HepG2 (cell line): Measurements from ENCODE around the gene GPATCH11. TPM values are rescaled to one million over a fixed set of nuclear protein-coding genes. Genes with fewer than 3 reads are reported as not detected.
A peak's percentile ranks its signal among the peaks of the same experiment; 100 is the strongest.

Source experiments
- CCDC6 ChIP-seq: sonication (generic); formaldehyde crosslinking; IDR thresholded peaks from 2 replicates; pipeline ENCODE4 v1.8.1; 2022; ENCODE audit warnings: mild to moderate bottlenecking, missing genetic modification reagents, moderate library complexity
- CSRNP1 ChIP-seq: sonication (generic); formaldehyde crosslinking; IDR thresholded peaks from 2 replicates; pipeline ENCODE4 v1.8.1; 2023; ENCODE audit warnings: mild to moderate bottlenecking, missing genetic modification reagents
- GABPB1 ChIP-seq: IDR thresholded peaks from 2 replicates; pipeline ENCODE4 v1.6.1; 2016; ENCODE audit warnings: mild to moderate bottlenecking, missing genetic modification reagents, moderate library complexity, missing compliant biosample characterization
- GLI4 ChIP-seq: sonication (generic); formaldehyde crosslinking; IDR thresholded peaks from 2 replicates; pipeline ENCODE4 v1.5.1; 2020; ENCODE audit warnings: missing genetic modification reagents, mild to moderate bottlenecking, moderate library complexity, borderline replicate concordance
- HMGXB3 ChIP-seq: sonication (generic); formaldehyde crosslinking; IDR thresholded peaks from 2 replicates; pipeline ENCODE4 v1.4.0; 2020; ENCODE audit warnings: missing genetic modification reagents, borderline replicate concordance
- HNRNPL ChIP-seq: fragments of 200-400 bp; formaldehyde crosslinking; IDR thresholded peaks from 2 replicates; pipeline ENCODE4 v1.6.1; 2017; ENCODE audit warnings: mild to moderate bottlenecking, low read depth, low read length
- KAT7 ChIP-seq: IDR thresholded peaks from 2 replicates; pipeline ENCODE4 v1.6.1; 2018; ENCODE audit warnings: borderline replicate concordance, missing compliant biosample characterization
- LRRFIP1 ChIP-seq: sonication (generic); formaldehyde crosslinking; conservative IDR thresholded peaks from 2 replicates; pipeline ENCODE4 v1.4.0; 2020; ENCODE audit warnings: missing genetic modification reagents
- MXI1 ChIP-seq: IDR thresholded peaks from 3 replicates; pipeline ENCODE4 v1.6.1; 2012; ENCODE audit warnings: low read depth, low read length, inconsistent platforms, borderline replicate concordance
- PATZ1 ChIP-seq: sonication (generic); formaldehyde crosslinking; IDR thresholded peaks from 2 replicates; pipeline ENCODE4 v1.4.0; 2020; ENCODE audit warnings: missing genetic modification reagents
- RAD21 ChIP-seq: fragments of 450-650 bp; formaldehyde crosslinking; IDR thresholded peaks from 2 replicates; pipeline ENCODE4 v1.5.0; 2020; ENCODE audit warnings: mild to moderate bottlenecking
- TEAD2 ChIP-seq: sonication (generic); formaldehyde crosslinking; IDR thresholded peaks from 2 replicates; pipeline ENCODE4 v1.9.0; 2021; ENCODE audit warnings: missing genetic modification reagents
- ZNF280B ChIP-seq: sonication (generic); formaldehyde crosslinking; IDR thresholded peaks from 2 replicates; pipeline ENCODE4 v1.5.0; 2020; ENCODE audit warnings: missing genetic modification reagents, mild to moderate bottlenecking, borderline replicate concordance
- ZNF430 ChIP-seq: sonication (generic); formaldehyde crosslinking; IDR thresholded peaks from 2 replicates; pipeline ENCODE4 v1.9.0; 2021; ENCODE audit warnings: mild to moderate bottlenecking, missing genetic modification reagents
- ZNF543 ChIP-seq: sonication (generic); formaldehyde crosslinking; IDR thresholded peaks from 2 replicates; pipeline ENCODE4 v1.4.0; 2020; ENCODE audit warnings: mild to moderate bottlenecking, missing genetic modification reagents
- polyA plus RNA-seq, 8 experiments: library from polyadenylated mRNA; depleted of rRNA in 3 of 8; stranded (reverse) in 7 of 8; unstranded in 1 of 8; fragments of >200 nt; fragmentation: Illumina TruSeq in 4 of 8; extraction: Trizol in 4 of 8; gene quantifications; 2 replicates each; pipeline versions ENCODE4 v1.2.1 to v1.2.3, GENCODE V29; 2011 to 2016; ENCODE audit warnings: low read depth in 4 of 8, missing spikeins in 1 of 8, mixed read lengths in 1 of 8; ENCODE audit not compliant: insufficient read depth in 1 of 8
- total RNA-seq, 5 experiments: library from RNA; depleted of rRNA; stranded (reverse); fragments of >200 nt; fragmentation: Illumina TruSeq; extraction: Trizol; gene quantifications; 2 replicates each; pipeline ENCODE4 v1.2.3, GENCODE V29; 2016; ENCODE audit warnings: low read depth in 1 of 5

GPATCH11 gene
- total and polyA plus RNA-seq, 2 of the 13 experiments (the other 11 are each of a cell fraction or from before 2014, with no cell fraction given), result 3.8 to 8.7 TPM

GRCh38 chr2:37083873-37084794 lies at the start of gene GPATCH11, which contains the start of gene HEATR5B (continued):
- TF ChIP-seq ZNF543 (CRISPR knock-in tag), result peak; percentile 94
- no peak for TF ChIP-seq HNRNPL
- peak; percentile 53; the same call in 1 of the 2 replicates for TF ChIP-seq HMGXB3
- no peak for TF ChIP-seq LRRFIP1
- TF ChIP-seq KAT7 (CRISPR knock-in tag), result peak; percentile 78; the same call in 1 of the 2 replicates
- TF ChIP-seq ZNF280B, result 0 out of 2 replicates have a peak, but pooled peaks have one; percentile 64
- no peak for TF ChIP-seq CSRNP1 (CRISPR knock-in tag)
- peak; percentile 87; the same call in 1 of the 2 replicates for TF ChIP-seq GLI4 (CRISPR knock-in tag)
- TF ChIP-seq TEAD2, result no peak; the same call in 1 of the 2 replicates
- TF ChIP-seq RAD21 (CRISPR knock-in tag), result peak; percentile 11; the same call in 1 of the 2 replicates
- TF ChIP-seq ZNF430 (CRISPR knock-in tag), result peak; percentile 97
- peak; percentile 90; the same call in 2 of the 3 replicates for TF ChIP-seq MXI1
- TF ChIP-seq PATZ1 (CRISPR knock-in tag), result peak; percentile 64; the same call in 1 of the 2 replicates
- TF ChIP-seq CCDC6 (CRISPR knock-in tag), result peak; percentile 34; the same call in 1 of the 2 replicates
- TF ChIP-seq GABPB1 (CRISPR knock-in tag), result peak; percentile 89
